Upper lobe of right lung (tissue), 1 donor: ENCODE results near the gene PTPRN2. TPM values are rescaled to one million over a fixed set of nuclear protein-coding genes. Genes with fewer than 3 reads are reported as not detected.

Source experiments
- ATAC-seq: fragments of 200-7000 bp; cut with Tn5 transposase; one replicate; pipeline ENCODE4 v1.9.1; 2020; ENCODE audit warnings: mild to moderate bottlenecking, moderate library complexity
- DNase-seq: peaks from one replicate; pipeline ENCODE4 v3.0.0-alpha.2; 2020
- H3K27ac ChIP-seq: fragments of 200-600 bp; one replicate; pipeline ENCODE4 v1.8.0; 2022
- H3K27me3 ChIP-seq: fragments of 200-600 bp; one replicate; pipeline ENCODE4 v1.8.0; 2022; ENCODE audit warnings: mild to moderate bottlenecking
- H3K36me3 ChIP-seq: fragments of 200-600 bp; one replicate; pipeline ENCODE4 v1.8.0; 2022
- H3K4me1 ChIP-seq: fragments of 200-600 bp; one replicate; pipeline ENCODE4 v1.8.0; 2022
- H3K4me3 ChIP-seq: fragments of 200-600 bp; one replicate; pipeline ENCODE4 v1.8.0; 2022; ENCODE audit warnings: mild to moderate bottlenecking
- H3K9me3 ChIP-seq: fragments of 200-600 bp; one replicate; pipeline ENCODE4 v1.8.0; 2022
- intact Hi-C: fragments of 100-400 bp; cut with DNase I; formaldehyde crosslinking; loops from one replicate; pipeline ENCODE4 v1.11.0; 2022
- total RNA-seq: library from RNA; stranded (reverse); fragmentation: NEBNext Ultra II Directional; extraction: Animal tissue kit (Norgen Biotek cat#: 25700); gene quantifications from one replicate; pipeline ENCODE4 v1.2.1, GENCODE V29; 2021
- TF ChIP-seq, protein P1 (sequence below): fragments of 200-600 bp; IDR thresholded peaks from one replicate; pipeline ENCODE4 v1.8.0; 2022; ENCODE audit warnings: antibody characterized with exemption
- donor health status: DM: no; HTN: yes; CAD: no; lungs with severe emphysema.

Gene PTPRN2
- total RNA-seq, 1 donor from 2014 or later, result 4.9 TPM

DNA sequence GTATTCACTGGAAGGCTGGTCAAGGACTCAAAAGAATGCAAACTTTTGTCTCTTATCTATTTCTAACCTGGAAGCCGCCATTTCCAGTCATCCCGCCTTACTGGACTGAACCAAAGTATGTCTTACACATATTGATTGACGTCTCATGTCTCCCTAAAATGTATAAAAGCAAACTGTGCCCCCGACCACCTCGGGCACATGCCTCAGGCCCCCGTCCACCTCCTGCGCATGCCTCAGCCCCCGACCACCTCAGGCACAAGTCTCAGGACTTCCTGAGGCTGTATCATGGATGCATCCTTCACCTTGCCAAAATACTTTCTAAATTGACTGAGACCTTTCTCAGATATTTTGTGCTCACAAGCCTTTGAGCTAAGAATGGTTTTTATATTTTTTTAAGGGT is 148.6 kb downstream of the PTPRN2 start:
- no peak overlapping the region for H3K27ac ChIP-seq
- no peak overlapping the region for H3K4me3 ChIP-seq
- no peaks in the 10 kb centered on the region for H3K27me3 ChIP-seq
- no peak for DNase-seq
- no peaks in the 10 kb centered on the region for H3K4me1 ChIP-seq
- no peaks in the 10 kb centered on the region for H3K36me3 ChIP-seq
- intact Hi-C loops, result no loop called here
- H3K9me3 ChIP-seq, result no peaks in the 10 kb centered on the region
- TF ChIP-seq, protein P1, sequence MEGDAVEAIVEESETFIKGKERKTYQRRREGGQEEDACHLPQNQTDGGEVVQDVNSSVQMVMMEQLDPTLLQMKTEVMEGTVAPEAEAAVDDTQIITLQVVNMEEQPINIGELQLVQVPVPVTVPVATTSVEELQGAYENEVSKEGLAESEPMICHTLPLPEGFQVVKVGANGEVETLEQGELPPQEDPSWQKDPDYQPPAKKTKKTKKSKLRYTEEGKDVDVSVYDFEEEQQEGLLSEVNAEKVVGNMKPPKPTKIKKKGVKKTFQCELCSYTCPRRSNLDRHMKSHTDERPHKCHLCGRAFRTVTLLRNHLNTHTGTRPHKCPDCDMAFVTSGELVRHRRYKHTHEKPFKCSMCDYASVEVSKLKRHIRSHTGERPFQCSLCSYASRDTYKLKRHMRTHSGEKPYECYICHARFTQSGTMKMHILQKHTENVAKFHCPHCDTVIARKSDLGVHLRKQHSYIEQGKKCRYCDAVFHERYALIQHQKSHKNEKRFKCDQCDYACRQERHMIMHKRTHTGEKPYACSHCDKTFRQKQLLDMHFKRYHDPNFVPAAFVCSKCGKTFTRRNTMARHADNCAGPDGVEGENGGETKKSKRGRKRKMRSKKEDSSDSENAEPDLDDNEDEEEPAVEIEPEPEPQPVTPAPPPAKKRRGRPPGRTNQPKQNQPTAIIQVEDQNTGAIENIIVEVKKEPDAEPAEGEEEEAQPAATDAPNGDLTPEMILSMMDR, result no peak
- ATAC-seq, result no peak

DNA sequence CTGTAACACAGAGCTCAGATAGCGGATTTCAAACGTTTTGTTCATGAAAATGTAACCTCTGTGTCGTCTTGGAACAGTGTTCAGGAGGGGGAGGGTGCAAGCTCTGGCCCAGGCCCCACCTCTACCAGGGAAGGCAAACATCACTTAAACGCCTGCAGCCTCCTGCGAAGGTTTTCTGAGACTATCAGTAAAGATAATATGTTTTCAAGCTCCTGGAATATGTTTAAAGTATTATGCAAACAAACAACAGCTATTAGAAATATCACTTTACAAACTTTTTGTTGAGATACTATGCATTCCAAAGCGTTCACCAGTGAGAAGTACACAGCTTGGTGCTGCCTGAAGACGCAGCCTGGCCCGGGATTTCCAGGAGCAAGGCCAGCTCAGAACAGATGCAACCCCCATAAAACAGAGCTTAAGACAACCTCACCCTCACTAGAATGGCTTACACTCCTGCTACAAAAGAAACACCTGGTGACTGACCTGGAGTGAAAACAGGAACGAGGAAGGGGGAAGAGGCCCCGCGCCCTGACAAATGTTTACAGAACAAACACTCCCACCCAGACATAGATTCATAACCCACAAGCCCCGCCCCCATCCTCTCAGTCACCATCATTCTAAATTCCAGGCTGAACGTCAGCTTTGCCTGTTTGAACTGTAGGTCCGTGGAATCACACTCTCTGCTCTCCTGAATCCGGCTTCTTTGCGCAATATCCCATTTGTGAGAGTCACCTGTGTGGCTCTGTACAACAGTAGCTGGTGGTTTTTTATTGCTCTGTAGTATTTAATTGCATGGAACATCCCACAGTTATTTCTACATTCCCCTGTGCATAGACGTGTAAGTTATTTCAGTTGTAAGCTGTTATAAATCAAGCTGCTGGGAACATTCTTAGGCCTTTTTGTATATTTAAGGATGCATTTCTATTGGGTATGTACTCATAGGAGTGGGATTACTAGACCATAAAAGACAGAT is 155.0 kb downstream of the PTPRN2 start:
- ATAC-seq, result peak; percentile 76
- Histone ChIP-seq H3K36me3 (no peaks in the 10 kb centered on the region), H3K9me3 (no peaks in the 10 kb centered on the region), H3K27me3 (no peaks in the 10 kb centered on the region), H3K4me1 (no peaks in the 10 kb centered on the region), H3K27ac (peak overlapping the region; percentile 36), H3K4me3 (no peak overlapping the region)
- TF ChIP-seq, protein P1, result no peak
- intact Hi-C loops, result no loop called here
- DNase-seq, result peak; percentile 76

DNA sequence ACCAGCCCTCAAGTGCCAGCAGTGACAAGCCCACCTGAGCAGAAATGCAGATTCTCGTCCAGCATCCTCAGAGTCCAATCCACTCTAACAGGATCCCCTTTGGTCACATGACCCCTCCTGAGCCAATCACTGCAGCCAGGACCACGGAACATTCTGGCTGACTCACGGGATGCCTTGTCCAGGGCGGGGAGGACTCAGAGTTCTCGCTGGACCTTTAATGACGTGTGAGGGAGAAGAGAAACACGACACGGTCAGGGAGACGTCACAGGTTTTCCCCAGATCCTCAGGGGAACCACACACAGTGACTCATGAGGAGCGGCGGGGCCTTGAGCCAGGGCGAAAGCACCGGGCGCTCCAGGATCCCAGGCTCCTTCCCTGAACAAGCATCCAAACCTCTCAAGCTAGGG is 155.7 kb downstream of the PTPRN2 start:
- no peaks in the 10 kb centered on the region for H3K36me3 ChIP-seq
- H3K4me1 ChIP-seq, result no peaks in the 10 kb centered on the region
- ATAC-seq, result peak; percentile 80
- H3K9me3 ChIP-seq, result no peaks in the 10 kb centered on the region
- H3K27me3 ChIP-seq, result no peaks in the 10 kb centered on the region
- H3K4me3 ChIP-seq, result no peak overlapping the region
- no peak overlapping the region for H3K27ac ChIP-seq
- peak; percentile 73 for DNase-seq
- intact Hi-C loops, result no loop called here
- TF ChIP-seq, protein P1, result no peak

DNA sequence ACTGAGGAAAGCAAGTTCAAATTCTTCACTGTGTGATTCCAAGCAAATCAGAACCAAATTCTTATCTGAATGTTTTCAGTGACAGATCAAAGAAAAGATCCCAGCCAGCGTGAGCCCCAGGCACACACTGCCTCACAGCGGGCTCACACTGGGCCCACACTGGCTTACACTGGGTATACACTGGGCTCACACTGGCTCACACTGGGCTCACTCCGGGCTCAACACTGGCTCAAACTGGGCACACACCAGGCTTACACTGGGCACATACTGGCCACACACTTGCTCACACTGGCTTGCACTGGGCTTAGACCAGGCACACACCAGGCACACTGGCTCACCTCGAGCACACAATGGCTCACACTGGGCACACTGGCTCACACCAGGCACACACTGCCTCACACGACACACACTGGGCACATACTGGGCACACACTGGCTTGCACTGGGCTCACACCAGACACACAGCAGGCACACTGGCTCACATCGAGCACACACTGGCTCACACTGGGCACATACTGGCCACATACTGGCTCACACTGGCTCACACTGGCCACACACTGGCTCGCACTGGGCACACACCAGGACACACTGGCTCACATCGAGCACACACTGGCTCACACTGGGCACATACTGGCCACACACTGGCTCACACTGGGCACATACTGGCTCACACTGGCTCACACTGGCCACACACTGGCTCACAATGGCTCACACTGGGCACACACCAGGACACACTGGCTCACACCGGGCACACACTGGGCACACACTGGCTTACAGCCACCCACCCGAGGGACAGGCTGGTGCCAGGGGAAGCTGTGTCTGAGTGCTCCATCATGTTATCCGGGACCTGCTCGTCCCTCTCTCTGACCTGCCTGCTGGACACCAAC is 156.3 kb downstream of the PTPRN2 start:
- no peaks in the 10 kb centered on the region for H3K9me3 ChIP-seq
- H3K27me3 ChIP-seq, result no peaks in the 10 kb centered on the region
- intact Hi-C loops, result no loop called here
- H3K4me3 ChIP-seq, result no peak overlapping the region
- H3K4me1 ChIP-seq, result no peaks in the 10 kb centered on the region
- DNase-seq (no peak), ATAC-seq (peak; percentile 14)
- TF ChIP-seq, protein P1, result no peak
- H3K27ac ChIP-seq, result no peak overlapping the region
- H3K36me3 ChIP-seq, result no peaks in the 10 kb centered on the region

DNA sequence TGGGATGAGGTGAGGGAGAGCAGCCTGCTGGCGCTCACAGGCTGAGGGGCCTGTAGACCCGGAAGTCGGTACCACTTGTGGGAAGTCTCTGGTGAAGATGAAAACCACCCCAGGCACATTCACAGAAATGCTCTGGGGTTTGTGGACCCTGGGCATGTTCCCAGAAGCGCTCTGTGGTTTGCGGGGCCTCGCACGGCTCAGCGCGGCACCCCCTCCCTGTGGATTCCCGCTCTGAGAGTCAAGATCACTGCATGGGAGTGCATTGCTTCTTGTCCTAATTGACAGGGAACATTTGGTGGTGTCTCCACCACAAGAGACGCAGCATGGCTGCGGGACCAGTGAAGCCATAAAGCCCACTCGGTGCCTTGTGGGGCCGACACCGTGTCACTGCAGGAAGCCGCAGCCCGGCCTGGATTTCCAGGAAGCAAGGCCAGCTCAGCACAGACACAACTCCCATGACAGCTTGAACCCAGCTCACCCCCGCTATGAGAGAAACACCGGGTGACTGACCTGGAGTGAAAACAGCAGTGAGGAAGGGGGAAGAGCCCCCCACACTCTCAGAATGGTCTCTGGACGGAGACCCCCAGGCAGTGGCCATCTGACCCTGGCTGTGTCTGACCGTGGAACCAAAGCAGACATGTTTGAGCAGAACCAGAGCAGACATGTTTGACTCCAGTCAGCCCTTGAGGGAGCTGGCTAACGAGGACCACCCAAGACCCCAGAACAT is 157.2 kb downstream of the PTPRN2 start:
- no peaks in the 10 kb centered on the region for H3K9me3 ChIP-seq
- no peaks in the 10 kb centered on the region for H3K36me3 ChIP-seq
- DNase-seq, result no peak
- intact Hi-C loops, result no loop called here
- no peaks in the 10 kb centered on the region for H3K27me3 ChIP-seq
- no peak overlapping the region for H3K4me3 ChIP-seq
- TF ChIP-seq, protein P1, result no peak
- H3K27ac ChIP-seq, result no peak overlapping the region
- no peak for ATAC-seq
- H3K4me1 ChIP-seq, result no peaks in the 10 kb centered on the region
